22Rv1 (cell line): ENCODE data around the gene LTBP2.
A peak's percentile ranks its signal among the peaks of the same experiment; 100 is the strongest.

ENCODE experiments used
- H3K27ac ChIP-seq: fragments of 450-650 bp; 2 replicates; pipeline ENCODE4 v1.5.1; 2017
- CTCF ChIP-seq: fragments of 450-650 bp; IDR thresholded peaks from 2 replicates; pipeline ENCODE4 v1.5.1; 2017; ENCODE audit warnings: mild to moderate bottlenecking
- ZFX ChIP-seq: fragments of 450-650 bp; IDR thresholded peaks from 2 replicates; pipeline ENCODE4 v1.6.1; 2017; ENCODE audit warnings: antibody characterized with exemption, borderline replicate concordance

The LTBP2 gene

DNA sequence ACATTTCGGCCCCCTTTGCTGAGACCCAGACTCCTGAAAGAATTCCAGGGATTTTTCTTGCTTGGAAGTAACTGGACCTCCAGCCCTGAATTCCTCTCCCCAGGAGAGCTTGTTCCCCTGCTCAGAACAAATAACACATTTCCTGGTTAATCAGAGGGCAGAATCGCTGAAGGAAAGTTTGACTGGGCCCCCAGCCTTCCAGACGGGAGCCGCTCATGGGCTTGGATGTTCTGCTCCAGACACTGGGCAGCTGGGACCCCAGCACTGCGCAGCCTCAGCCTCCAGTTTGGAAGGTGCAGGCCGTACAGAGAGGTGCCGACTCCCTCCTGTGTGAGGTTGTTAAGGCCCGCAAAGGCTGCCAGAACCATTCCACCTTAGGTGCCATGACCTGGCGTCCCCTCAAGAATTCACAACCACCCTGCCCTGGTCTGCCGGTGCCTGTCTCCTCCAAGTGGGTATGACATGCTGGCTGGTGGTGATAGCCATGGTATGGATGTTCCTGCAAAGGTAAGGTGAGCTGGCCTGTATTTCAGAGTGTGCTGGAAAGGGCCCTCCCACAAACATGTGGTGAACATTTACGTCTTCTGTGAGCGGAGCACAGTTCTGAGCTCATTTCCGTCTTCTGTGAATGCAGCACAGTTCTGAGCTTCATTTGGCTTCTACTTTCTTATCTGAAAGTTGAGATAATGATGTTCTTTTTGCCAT is 5.1 kb upstream of the LTBP2 start:
- TF ChIP-seq ZFX = no peak
- TF ChIP-seq CTCF = no peak
- H3K27ac ChIP-seq = no peak overlapping the region

DNA sequence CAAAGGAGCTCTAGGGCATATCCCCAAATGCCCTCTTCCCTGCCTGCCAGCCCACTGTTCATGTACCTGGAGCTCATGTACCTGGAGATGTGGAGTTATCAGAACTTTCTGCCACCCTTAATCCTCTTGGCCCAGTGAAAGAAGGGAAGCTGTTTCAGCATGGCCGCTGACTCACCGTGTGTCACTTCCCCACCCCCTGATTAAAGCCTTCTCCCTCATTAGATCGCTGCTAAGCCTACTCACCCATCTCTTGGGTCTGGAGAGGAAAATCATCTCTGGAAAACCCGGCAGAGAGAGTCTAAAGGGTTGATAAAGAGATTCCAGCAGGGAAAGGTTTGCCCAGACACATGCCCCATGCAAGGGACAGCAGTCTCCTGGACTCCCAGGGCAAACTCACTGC is 4.5 kb upstream of the LTBP2 start:
- H3K27ac ChIP-seq = no peak overlapping the region
- no peak for TF ChIP-seq CTCF
- no peak for TF ChIP-seq ZFX

GRCh38 chr14:74615735-74616134 is 3.7 kb upstream of the LTBP2 start:
- H3K27ac ChIP-seq = no peak overlapping the region

GRCh38 chr14:74614508-74615495 is 2.8 kb upstream of the LTBP2 start:
- TF ChIP-seq CTCF (no peak), ZFX (no peak)
- no peak overlapping the region for H3K27ac ChIP-seq

More at GRCh38 chr14:74615735-74616134, 3.7 kb upstream of the LTBP2 start:
- TF ChIP-seq CTCF (no peak), ZFX (no peak)

GRCh38 chr14:74613211-74613914 is 1.3 kb upstream of the LTBP2 start:
- no peak for TF ChIP-seq ZFX
- TF ChIP-seq CTCF = no peak
- H3K27ac ChIP-seq = no peak overlapping the region

GRCh38 chr14:74612350-74613021 is 449 bp upstream of the LTBP2 start:
- TF ChIP-seq CTCF (peak; percentile 100), ZFX (no peak)
- H3K27ac ChIP-seq = peak overlapping the region; percentile 13; the same call in 1 of the 2 replicates
